SU-DHL-6 (cell line): Measurements from ENCODE around the gene KCNB1.

ENCODE experiments used
- CTCF ChIP-seq: fragments of 200-600 bp; sonication (generic); IDR thresholded peaks from one replicate; pipeline ENCODE4 v1.5.1; 2017; ENCODE audit warnings: antibody characterized with exemption, mild to moderate bottlenecking, low read length, moderate library complexity; ENCODE audit not compliant: insufficient read depth, poor library complexity, severe bottlenecking
- EZH2phosphoT487 ChIP-seq: fragments of 200-600 bp; sonication (generic), shearing (Covaris generic); conservative IDR thresholded peaks from 2 replicates; pipeline ENCODE4 v1.6.1; 2018; ENCODE audit warnings: mild to moderate bottlenecking, antibody characterized with exemption, low read length, moderate library complexity, mixed read lengths

- TF ChIP-seq CTCF = no peak
- TF ChIP-seq EZH2phosphoT487 = no peak
These were observed 87.3 kb downstream of the KCNB1 start for GRCh38 chr20:49395183-49395582.
